GM12878 (cell line): ENCODE measurements around the gene TDRD12. TPM values are rescaled to one million over a fixed set of nuclear protein-coding genes. Genes with fewer than 3 reads are reported as not detected.

ENCODE experiments used
- ATAC-seq: fragments of 200-7000 bp; cut with Tn5 transposase; 3 replicates; pipeline ENCODE4 v1.9.1; 2020; ENCODE audit warnings: mild to moderate bottlenecking, moderate library complexity
- BruUV-seq: library from RNA; stranded (reverse); fragments of 400-500 nt; replicated peaks from 2 replicates; lab custom pipeline; 2021; lab: Mats Ljungman, UMichigan
- CTCF ChIA-PET: fragments of 300-600 bp; sonication (Branson Sonifier 250); formaldehyde crosslinking; extraction: SDS; loops from one replicate; lab custom pipeline; 2021; ENCODE audit warnings: inconsistent platforms; lab: Yijun Ruan, JAX
- POLR2A ChIA-PET: fragments of 350-600 bp; formaldehyde crosslinking; extraction: SDS; loops from one replicate; lab custom pipeline; 2021; ENCODE audit warnings: inconsistent platforms; lab: Charles Lee
- RAD21 ChIA-PET: fragments of 300-600 bp; sonication (Branson Sonifier 250); formaldehyde crosslinking; loops from one replicate; lab custom pipeline; 2023; ENCODE audit warnings: antibody characterized with exemption; ENCODE audit not compliant: unreplicated experiment; lab: Charles Lee
- SMC1A ChIA-PET: fragments of 300-600 bp; sonication (Branson Sonifier 250); formaldehyde crosslinking; loops from one replicate; lab custom pipeline; 2023; ENCODE audit not compliant: unreplicated experiment, uncharacterized antibody; lab: Charles Lee
- DNase-seq: peaks from one replicate; pipeline ENCODE4 v3.0.0-alpha.2; 2011; ENCODE audit warnings: low read depth, low spot score
- FAIRE-seq: peaks from 3 replicates; lab custom pipeline; 2011; peaks lifted over from hg19 to GRCh38; lab: Jason Lieb, UNC
- H2AFZ ChIP-seq: 2 replicates; pipeline ENCODE4 v1.6.0; 2011; ENCODE audit warnings: low read depth, low read length, control low read depth; ENCODE audit not compliant: control insufficient read depth
- H3K27ac ChIP-seq: 2 replicates; pipeline ENCODE4 v1.5.1; 2011; ENCODE audit warnings: control low read depth; ENCODE audit not compliant: control insufficient read depth, insufficient read depth
- H3K27me3 ChIP-seq, 2 experiments: replicated peaks in 1 of 2; 2 replicates each; pipeline versions ENCODE4 v1.6.0 to v1.6.1; 2011; ENCODE audit warnings: low read length in 1 of 2; ENCODE audit not compliant: control insufficient read depth in 2 of 2, insufficient read depth in 2 of 2
- H3K36me3 ChIP-seq, 2 experiments: 2 replicates each; pipeline ENCODE4 v1.5.1; 2011; ENCODE audit warnings: low read length in 1 of 2; ENCODE audit not compliant: control insufficient read depth in 2 of 2, insufficient read depth in 2 of 2
- H3K4me1 ChIP-seq: 2 replicates; pipeline ENCODE4 v1.6.1; 2011; ENCODE audit warnings: mild to moderate bottlenecking, low read length, moderate library complexity, mixed read lengths; ENCODE audit not compliant: control insufficient read depth, insufficient read depth
- H3K4me2 ChIP-seq: 2 replicates; pipeline ENCODE4 v1.6.0; 2011; ENCODE audit warnings: control low read depth; ENCODE audit not compliant: control insufficient read depth, insufficient read depth
- H3K4me3 ChIP-seq: fragments of 200-600 bp; sonication (generic); 2 replicates; pipeline ENCODE4 v1.5.1; 2016
- H3K79me2 ChIP-seq: 2 replicates; pipeline ENCODE4 v1.6.0; 2011; ENCODE audit warnings: low read length; ENCODE audit not compliant: control insufficient read depth, insufficient read depth
- H3K9ac ChIP-seq: 2 replicates; pipeline ENCODE4 v1.8.0; 2011; ENCODE audit warnings: low read length, control low read depth, mixed read lengths; ENCODE audit not compliant: control insufficient read depth, insufficient read depth
- H3K9me3 ChIP-seq: replicated peaks from 3 replicates; pipeline ENCODE4 v1.5.1; 2011; ENCODE audit warnings: mild to moderate bottlenecking, low read length; ENCODE audit not compliant: control insufficient read depth, insufficient read depth
- H4K20me1 ChIP-seq: 2 replicates; pipeline ENCODE4 v1.6.0; 2011; ENCODE audit not compliant: control insufficient read depth, insufficient read depth
- CHD1 ChIP-seq: IDR thresholded peaks from 2 replicates; pipeline ENCODE4 v1.6.1; 2012; ENCODE audit warnings: low read depth, low read length, improper control_type of control experiment
- CREB1 ChIP-seq: IDR thresholded peaks from 2 replicates; pipeline ENCODE4 v1.6.1; 2012; ENCODE audit warnings: low read depth, mild to moderate bottlenecking, inconsistent platforms
- FOS ChIP-seq: IDR thresholded peaks from 3 replicates; pipeline ENCODE4 v1.6.1; 2011; ENCODE audit warnings: borderline replicate concordance; ENCODE audit not compliant: insufficient read length; ENCODE audit errors: extremely low read depth
- GABPA ChIP-seq: IDR thresholded peaks from 2 replicates; pipeline ENCODE4 v1.6.1; 2014; ENCODE audit warnings: antibody characterized with exemption, low read depth, mild to moderate bottlenecking, inconsistent platforms
- JUND ChIP-seq: IDR thresholded peaks from 2 replicates; pipeline ENCODE4 v1.6.1; 2012; ENCODE audit warnings: low read depth, mild to moderate bottlenecking, low read length, improper control_type of control experiment, moderate library complexity
- MXI1 ChIP-seq: fragments of 150-350 bp; IDR thresholded peaks from 2 replicates; pipeline ENCODE4 v1.6.1; 2011; ENCODE audit warnings: low read depth, mild to moderate bottlenecking, inconsistent platforms, low read length, improper control_type of control experiment
- MYC ChIP-seq: IDR thresholded peaks from 2 replicates; pipeline ENCODE4 v1.6.1; 2011; ENCODE audit warnings: mild to moderate bottlenecking, low read length, moderate library complexity, inconsistent platforms; ENCODE audit not compliant: insufficient read depth, insufficient replicate concordance, insufficient read length, severe bottlenecking
- NFYB ChIP-seq: IDR thresholded peaks from 2 replicates; pipeline ENCODE4 v1.6.1; 2011; ENCODE audit warnings: low read depth, mild to moderate bottlenecking, low read length, improper control_type of control experiment, moderate library complexity; ENCODE audit not compliant: insufficient read depth
- NRF1 ChIP-seq: conservative IDR thresholded peaks from 2 replicates; pipeline ENCODE4 v1.6.1; 2011; ENCODE audit warnings: mild to moderate bottlenecking, low read depth, low read length, improper control_type of control experiment
- PML ChIP-seq: IDR thresholded peaks from 2 replicates; pipeline ENCODE4 v1.6.1; 2012; ENCODE audit warnings: low read length, inconsistent platforms
- RBBP5 ChIP-seq: fragments of 200-600 bp; sonication (generic); conservative IDR thresholded peaks from 2 replicates; pipeline ENCODE4 v1.6.1; 2016
- RELA ChIP-seq: fragments of 450-650 bp; IDR thresholded peaks from 2 replicates; pipeline ENCODE4 v1.8.0; 2014; ENCODE audit warnings: borderline replicate concordance; ENCODE audit not compliant: partially characterized antibody
- SP1 ChIP-seq: IDR thresholded peaks from one replicate; pipeline ENCODE4 v1.6.1; 2011; ENCODE audit warnings: low read depth, low read length
- SUPT20H ChIP-seq: IDR thresholded peaks from 2 replicates; pipeline ENCODE4 v1.6.1; 2011; ENCODE audit warnings: low read depth, mild to moderate bottlenecking, low read length, moderate library complexity, borderline replicate concordance; ENCODE audit not compliant: control insufficient read depth
- TCF7 ChIP-seq: IDR thresholded peaks from 2 replicates; pipeline ENCODE4 v1.6.1; 2014; ENCODE audit warnings: antibody characterized with exemption, borderline replicate concordance
- ZNF207 ChIP-seq: fragments of 450-650 bp; IDR thresholded peaks from 2 replicates; pipeline ENCODE4 v1.6.1; 2014; ENCODE audit warnings: antibody characterized with exemption, mild to moderate bottlenecking, borderline replicate concordance
- ZNF24 ChIP-seq: fragments of 450-650 bp; IDR thresholded peaks from 2 replicates; pipeline ENCODE4 v1.6.1; 2017; ENCODE audit warnings: antibody characterized with exemption, mild to moderate bottlenecking
- WGBS: methylation state at CpG from one replicate; pipeline ENCODE4 v1.1.6; 2016; ENCODE audit warnings: low lambda C conversion rate; ENCODE audit not compliant: insufficient replicate concordance, insufficient coverage; ENCODE audit errors: missing lambda C conversion rate; 5-methylcytosine and 5-hydroxymethylcytosine counted together
- in situ Hi-C: fragments of 300-500 bp; cut with MboI; formaldehyde crosslinking; loops from 9 replicates; pipeline ENCODE4 v1.14.3; 2018; ENCODE audit warnings: mixed read lengths
- intact Hi-C: fragments of 100-400 bp; cut with micrococcal nuclease; formaldehyde crosslinking; loops from one replicate; pipeline ENCODE4 v1.14.2; 2022; ENCODE audit not compliant: unreplicated experiment
- polyA plus RNA-seq, 11 experiments: library from polyadenylated mRNA; depleted of rRNA in 4 of 11; unstranded in 6 of 11; stranded (reverse) in 5 of 11; fragments of >200 nt; fragmentation: Nextera tagmentation in 4 of 11; fragmentation: Illumina TruSeq in 1 of 11; extraction: Ambion mirVana in 4 of 11; extraction: Trizol in 1 of 11; gene quantifications; 1 replicate in 1 of 11; 2 replicates in 10 of 11; pipeline versions ENCODE4 v1.2.1 to v1.2.3, GENCODE V29; 2011 to 2016; ENCODE audit warnings: inconsistent platforms in 2 of 11, missing spikeins in 2 of 11, low read depth in 1 of 11
- total RNA-seq, 4 experiments: library from RNA; depleted of rRNA in 3 of 4; stranded (reverse); fragments of >200 nt in 3 of 4; fragmentation: Illumina TruSeq in 1 of 4; extraction: Trizol in 1 of 4; gene quantifications; 2 replicates each; pipeline versions ENCODE4 v1.2.1 to v1.2.3, GENCODE V29; 2013 to 2021
- TF ChIP-seq, protein P1 (sequence below): IDR thresholded peaks from 2 replicates; pipeline ENCODE4 v1.6.1; 2012; ENCODE audit warnings: low read length, inconsistent platforms
- TF ChIP-seq, protein P2 (sequence below): IDR thresholded peaks from 2 replicates; pipeline ENCODE4 v1.6.1; 2012; ENCODE audit warnings: improper control_type of control experiment, low read depth, low read length; ENCODE audit not compliant: insufficient replicate concordance

TDRD12 gene
- total and polyA plus RNA-seq, 10 of the 15 experiments (the other 5 are each of a cell fraction or from before 2014, with no cell fraction given) = 0.08 to 0.15 TPM; not detected in 8

DNA sequence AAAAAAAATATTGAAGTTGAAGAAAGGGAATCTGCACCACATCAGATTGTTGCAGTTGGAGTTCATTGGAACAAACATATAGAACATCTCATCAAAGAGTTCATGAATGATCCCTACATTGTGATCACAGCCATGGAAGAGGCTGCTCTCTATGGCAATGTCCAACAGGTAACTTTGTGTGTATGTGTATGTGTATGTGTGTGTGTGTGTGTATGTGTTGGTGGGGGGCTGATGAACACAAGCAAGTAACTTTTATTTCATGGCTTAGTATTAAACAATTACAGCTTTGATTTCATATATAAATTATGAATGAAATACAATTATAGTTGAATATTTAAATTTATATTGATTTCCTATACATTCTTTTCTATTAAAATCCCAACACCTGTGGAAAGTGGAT, 80.6 kb downstream of the TDRD12 start (continued):
- TF ChIP-seq ZNF207 (no peak), RBBP5 (no peak)

DNA sequence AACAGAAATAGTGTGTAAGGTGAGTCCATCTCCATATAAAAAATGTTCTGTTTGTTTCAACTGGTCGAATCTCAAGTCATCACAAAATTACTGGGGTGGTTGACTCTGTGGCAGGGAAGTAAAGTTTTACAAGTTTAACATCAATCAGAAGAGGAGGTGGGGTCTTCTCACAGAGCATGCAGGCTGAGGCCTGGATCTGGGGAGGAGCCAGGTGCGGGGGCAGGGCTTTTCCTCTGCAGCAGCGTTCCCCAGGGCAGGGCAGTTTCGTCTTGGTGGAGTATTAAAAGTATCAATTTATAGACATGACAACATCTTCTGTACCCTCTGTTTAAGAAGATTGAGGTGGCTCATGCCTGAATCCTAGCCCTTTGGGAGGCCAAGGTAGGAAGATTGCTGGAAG, 81.2 kb downstream of the TDRD12 start:
- Histone ChIP-seq H4K20me1 (no peaks in the 10 kb centered on the region), H3K27ac (no peak overlapping the region), H3K27me3 (no peaks in the 10 kb centered on the region), H3K4me3 (no peak overlapping the region), H3K9ac (no peak overlapping the region), H3K4me2 (no peak overlapping the region), H3K36me3 (no peaks in the 10 kb centered on the region), H3K9me3 (no peaks in the 10 kb centered on the region), H3K4me1 (no peaks in the 10 kb centered on the region), H3K79me2 (no peaks in the 10 kb centered on the region), H2AFZ (no peak overlapping the region)
- ChIA-PET RAD21 (no interaction called here), POLR2A (no interaction called here), CTCF (no interaction called here), SMC1A (no interaction called here)
- DNase-seq (no peak), ATAC-seq (no peak), FAIRE-seq (no peak)
- no TSS peak for BruUV-seq
- 35% methylated on average over 4 of the region's 4 CpGs for WGBS
- in situ Hi-C loops = no loop called here
- intact Hi-C loops = no loop called here
- TF ChIP-seq PML = no peak
- TF ChIP-seq MXI1 = no peak
- TF ChIP-seq NRF1 = no peak
- TF ChIP-seq MYC = no peak
- TF ChIP-seq, protein P1, sequence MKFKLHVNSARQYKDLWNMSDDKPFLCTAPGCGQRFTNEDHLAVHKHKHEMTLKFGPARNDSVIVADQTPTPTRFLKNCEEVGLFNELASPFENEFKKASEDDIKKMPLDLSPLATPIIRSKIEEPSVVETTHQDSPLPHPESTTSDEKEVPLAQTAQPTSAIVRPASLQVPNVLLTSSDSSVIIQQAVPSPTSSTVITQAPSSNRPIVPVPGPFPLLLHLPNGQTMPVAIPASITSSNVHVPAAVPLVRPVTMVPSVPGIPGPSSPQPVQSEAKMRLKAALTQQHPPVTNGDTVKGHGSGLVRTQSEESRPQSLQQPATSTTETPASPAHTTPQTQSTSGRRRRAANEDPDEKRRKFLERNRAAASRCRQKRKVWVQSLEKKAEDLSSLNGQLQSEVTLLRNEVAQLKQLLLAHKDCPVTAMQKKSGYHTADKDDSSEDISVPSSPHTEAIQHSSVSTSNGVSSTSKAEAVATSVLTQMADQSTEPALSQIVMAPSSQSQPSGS = no peak
- no peak for TF ChIP-seq ZNF24
- no peak for TF ChIP-seq RELA
- no peak for TF ChIP-seq TCF7
- TF ChIP-seq NFYB = no peak
- no peak for TF ChIP-seq FOS
- no peak for TF ChIP-seq SUPT20H
- TF ChIP-seq JUND = no peak
- TF ChIP-seq, protein P2, sequence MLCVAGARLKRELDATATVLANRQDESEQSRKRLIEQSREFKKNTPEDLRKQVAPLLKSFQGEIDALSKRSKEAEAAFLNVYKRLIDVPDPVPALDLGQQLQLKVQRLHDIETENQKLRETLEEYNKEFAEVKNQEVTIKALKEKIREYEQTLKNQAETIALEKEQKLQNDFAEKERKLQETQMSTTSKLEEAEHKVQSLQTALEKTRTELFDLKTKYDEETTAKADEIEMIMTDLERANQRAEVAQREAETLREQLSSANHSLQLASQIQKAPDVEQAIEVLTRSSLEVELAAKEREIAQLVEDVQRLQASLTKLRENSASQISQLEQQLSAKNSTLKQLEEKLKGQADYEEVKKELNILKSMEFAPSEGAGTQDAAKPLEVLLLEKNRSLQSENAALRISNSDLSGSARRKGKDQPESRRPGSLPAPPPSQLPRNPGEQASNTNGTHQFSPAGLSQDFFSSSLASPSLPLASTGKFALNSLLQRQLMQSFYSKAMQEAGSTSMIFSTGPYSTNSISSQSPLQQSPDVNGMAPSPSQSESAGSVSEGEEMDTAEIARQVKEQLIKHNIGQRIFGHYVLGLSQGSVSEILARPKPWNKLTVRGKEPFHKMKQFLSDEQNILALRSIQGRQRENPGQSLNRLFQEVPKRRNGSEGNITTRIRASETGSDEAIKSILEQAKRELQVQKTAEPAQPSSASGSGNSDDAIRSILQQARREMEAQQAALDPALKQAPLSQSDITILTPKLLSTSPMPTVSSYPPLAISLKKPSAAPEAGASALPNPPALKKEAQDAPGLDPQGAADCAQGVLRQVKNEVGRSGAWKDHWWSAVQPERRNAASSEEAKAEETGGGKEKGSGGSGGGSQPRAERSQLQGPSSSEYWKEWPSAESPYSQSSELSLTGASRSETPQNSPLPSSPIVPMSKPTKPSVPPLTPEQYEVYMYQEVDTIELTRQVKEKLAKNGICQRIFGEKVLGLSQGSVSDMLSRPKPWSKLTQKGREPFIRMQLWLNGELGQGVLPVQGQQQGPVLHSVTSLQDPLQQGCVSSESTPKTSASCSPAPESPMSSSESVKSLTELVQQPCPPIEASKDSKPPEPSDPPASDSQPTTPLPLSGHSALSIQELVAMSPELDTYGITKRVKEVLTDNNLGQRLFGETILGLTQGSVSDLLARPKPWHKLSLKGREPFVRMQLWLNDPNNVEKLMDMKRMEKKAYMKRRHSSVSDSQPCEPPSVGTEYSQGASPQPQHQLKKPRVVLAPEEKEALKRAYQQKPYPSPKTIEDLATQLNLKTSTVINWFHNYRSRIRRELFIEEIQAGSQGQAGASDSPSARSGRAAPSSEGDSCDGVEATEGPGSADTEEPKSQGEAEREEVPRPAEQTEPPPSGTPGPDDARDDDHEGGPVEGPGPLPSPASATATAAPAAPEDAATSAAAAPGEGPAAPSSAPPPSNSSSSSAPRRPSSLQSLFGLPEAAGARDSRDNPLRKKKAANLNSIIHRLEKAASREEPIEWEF = no peak
- TF ChIP-seq CREB1 = no peak
- TF ChIP-seq GABPA = no peak
- TF ChIP-seq SP1 = no peak
- TF ChIP-seq CHD1 = no peak
